Neuronal stem cell (in vitro differentiated cells): ENCODE data around the gene PEDS1. TPM values are rescaled to one million over a fixed set of nuclear protein-coding genes. Genes with fewer than 3 reads are reported as not detected.
"Not testable (repeated sequence)": the region's sequence is repeated elsewhere in the genome, so short reads cannot be mapped to it uniquely, and the experiment has no call there.

Experiments
- DNase-seq: peaks from one replicate; pipeline ENCODE4 v3.0.0-alpha.2; 2013; ENCODE audit warnings: low spot score
- H2AFZ ChIP-seq: one replicate; pipeline ENCODE4 v1.6.1; 2013; ENCODE audit warnings: mild to moderate bottlenecking, low read length, inconsistent platforms
- H2AK5ac ChIP-seq: 2 replicates; pipeline ENCODE4 v1.6.1; 2013; ENCODE audit warnings: low read depth, mild to moderate bottlenecking, inconsistent platforms, low read length, moderate library complexity, mixed read lengths
- H2BK120ac ChIP-seq: 2 replicates; pipeline ENCODE4 v1.6.1; 2013; ENCODE audit warnings: low read depth, mild to moderate bottlenecking, inconsistent platforms, low read length, moderate library complexity, mixed read lengths
- H2BK12ac ChIP-seq: one replicate; pipeline ENCODE4 v1.6.1; 2013; ENCODE audit warnings: low read length, inconsistent platforms
- H2BK15ac ChIP-seq: 2 replicates; pipeline ENCODE4 v1.6.1; 2013; ENCODE audit warnings: mild to moderate bottlenecking, low read length, inconsistent platforms, mixed read lengths
- H2BK5ac ChIP-seq: one replicate; pipeline ENCODE4 v1.6.1; 2013; ENCODE audit warnings: inconsistent platforms, mild to moderate bottlenecking, low read length, moderate library complexity
- H3K14ac ChIP-seq: one replicate; pipeline ENCODE4 v1.6.1; 2013; ENCODE audit warnings: low read length, inconsistent platforms
- H3K18ac ChIP-seq: 2 replicates; pipeline ENCODE4 v1.6.1; 2013; ENCODE audit warnings: low read length, inconsistent platforms
- H3K23ac ChIP-seq: 2 replicates; pipeline ENCODE4 v1.6.1; 2013; ENCODE audit warnings: low read depth, mild to moderate bottlenecking, mixed read lengths, low read length, inconsistent platforms; ENCODE audit not compliant: poor library complexity
- H3K27ac ChIP-seq: replicated peaks from 3 replicates; pipeline ENCODE4 v1.5.1; 2013; ENCODE audit warnings: low read length, inconsistent platforms
- H3K27me3 ChIP-seq, 3 experiments: 2 replicates each; pipeline ENCODE4 v1.6.1; 2013; ENCODE audit warnings: low read length in 3 of 3, mild to moderate bottlenecking in 2 of 3, inconsistent platforms in 1 of 3, low read depth in 1 of 3, mixed read lengths in 1 of 3, moderate library complexity in 1 of 3; ENCODE audit not compliant: control insufficient read depth in 3 of 3, insufficient read depth in 3 of 3
- H3K36me3 ChIP-seq, 2 donors: replicated peaks in 1 of 2; 2 replicates each; pipeline ENCODE4 v1.6.1; 2013; ENCODE audit warnings: low read length in 2 of 2; ENCODE audit not compliant: control insufficient read depth in 2 of 2, insufficient read depth in 2 of 2
- H3K4ac ChIP-seq: 2 replicates; pipeline ENCODE4 v1.6.1; 2013; ENCODE audit warnings: inconsistent platforms, mild to moderate bottlenecking, low read length, moderate library complexity
- H3K4me1 ChIP-seq, 2 donors: 1 replicate in 1 of 2; 2 replicates in 1 of 2; pipeline ENCODE4 v1.6.1; 2013; ENCODE audit warnings: low read length in 2 of 2, low read depth in 1 of 2; ENCODE audit not compliant: control insufficient read depth in 2 of 2, insufficient read depth in 1 of 2
- H3K4me2 ChIP-seq: one replicate; pipeline ENCODE4 v1.6.1; 2013; ENCODE audit warnings: mild to moderate bottlenecking, low read length, inconsistent platforms; ENCODE audit not compliant: insufficient read depth, poor library complexity, severe bottlenecking
- H3K4me3 ChIP-seq, 2 donors: 2 replicates each; pipeline ENCODE4 v1.5.1; 2013; ENCODE audit warnings: low read length in 2 of 2, mild to moderate bottlenecking in 2 of 2, inconsistent platforms in 1 of 2, moderate library complexity in 1 of 2
- H3K79me1 ChIP-seq: one replicate; pipeline ENCODE4 v1.6.1; 2013; ENCODE audit warnings: low read depth, mild to moderate bottlenecking, inconsistent platforms, low read length, moderate library complexity
- H3K9ac ChIP-seq: one replicate; pipeline ENCODE4 v1.6.1; 2013; ENCODE audit warnings: mild to moderate bottlenecking, low read depth, low read length, inconsistent platforms; ENCODE audit not compliant: poor library complexity
- H3K9me3 ChIP-seq, 2 donors: replicated peaks in 1 of 2; 2 replicates each; pipeline versions ENCODE3 to v1.6.1; 2013; ENCODE audit warnings: low read length in 2 of 2, mild to moderate bottlenecking in 2 of 2, inconsistent platforms in 1 of 2, low read depth in 1 of 2, mixed read lengths in 1 of 2, moderate library complexity in 1 of 2; ENCODE audit not compliant: control insufficient read depth in 2 of 2, insufficient read depth in 1 of 2
- H4K8ac ChIP-seq: one replicate; pipeline ENCODE4 v1.6.1; 2013; ENCODE audit warnings: low read depth, mild to moderate bottlenecking, inconsistent platforms, low read length, moderate library complexity
- H4K91ac ChIP-seq: one replicate; pipeline ENCODE4 v1.6.1; 2013; ENCODE audit warnings: low read length, low read depth, mild to moderate bottlenecking, inconsistent platforms; ENCODE audit not compliant: poor library complexity
- WGBS, 2 donors: extraction: QIAGEN DNeasy Blood & Tissue Kit; methylation state at CpG; one replicate each; pipeline ENCODE4 v1.1.7; 2013; ENCODE audit warnings: missing lambda C conversion rate in 2 of 2, mixed read lengths in 1 of 2; ENCODE audit not compliant: insufficient read length in 2 of 2, insufficient replicate concordance in 1 of 2; ENCODE audit errors: extremely low coverage in 2 of 2; 5-methylcytosine and 5-hydroxymethylcytosine counted together
- polyA plus RNA-seq, 2 experiments: library from polyadenylated mRNA; stranded (reverse); fragments of 200-250 nt; gene quantifications; one replicate each; pipeline ENCODE4 v1.2.3, GENCODE V29; 2013

PEDS1 gene
- polyA plus RNA-seq (2013, experiment 1 of 2), result 29.7 TPM
- 29.3 TPM for polyA plus RNA-seq (2013, experiment 2 of 2)

- Histone ChIP-seq H2AFZ (peak within 1 kb of the TSS; percentile 100), H2BK120ac (peak within 1 kb of the TSS; percentile 29), H2BK5ac (no peak within 1 kb of the TSS), H3K9ac (peak within 1 kb of the TSS; percentile 91), H3K27me3 (no peaks in the 10 kb centered on the region), H2BK15ac (peak within 1 kb of the TSS; percentile 84), H2AK5ac (peak within 1 kb of the TSS; percentile 8), H4K91ac (peak within 1 kb of the TSS; percentile 49), H3K79me1 (peaks cover 3% of the 10 kb centered on the region), H3K4ac (no peak within 1 kb of the TSS), H3K23ac (peak within 1 kb of the TSS; percentile 96), H3K9me3 (no peaks in the 10 kb centered on the region), H3K4me2 (peak within 1 kb of the TSS; percentile 82), H3K14ac (peak within 1 kb of the TSS; percentile 97), H3K18ac (peak within 1 kb of the TSS; percentile 97), H3K36me3 (peaks cover 1 to 24% of the 10 kb centered on the region in 2 donors), H3K4me1 (peaks cover 14 to 16% of the 10 kb centered on the region in 2 donors), H3K27ac (peak within 1 kb of the TSS; percentile 68), H4K8ac (no peak within 1 kb of the TSS), H2BK12ac (no peak within 1 kb of the TSS), H3K4me3 (peak within 1 kb of the TSS; percentile 74 to 95)
- no CpG with 5 or more reads among the region's 99 CpGs for WGBS, 2 donors
- DNase-seq, result peak; percentile 84
Observed at GRCh38 chr20:50153500-50154377, at the start of gene PEDS1. Gene PEDS1, minus strand, starts transcription at chr20:50153723. Its CDS starts 86 bp downstream, at chr20:50153637.

GRCh38 chr20:50202677-50203076 lies 49.2 kb upstream of the PEDS1 start:
- H4K8ac ChIP-seq, result no peak overlapping the region
- H3K27me3 ChIP-seq, result peaks cover 0 to 2% (median 0%) of the 10 kb centered on the region in 3 experiments
- H3K14ac ChIP-seq, result no peak overlapping the region
- peaks cover 8 to 9% of the 10 kb centered on the region in 2 donors for H3K9me3 ChIP-seq
- no peak overlapping the region for H2BK15ac ChIP-seq
- no peak overlapping the region for H3K27ac ChIP-seq
- peaks cover 0 to 5% of the 10 kb centered on the region in 2 donors for H3K4me1 ChIP-seq
- no peak overlapping the region for H3K9ac ChIP-seq
- WGBS, 2 donors, result no CpG with 5 or more reads among the region's 5 CpGs
- H2AK5ac ChIP-seq, result no peak overlapping the region
- H2BK12ac ChIP-seq, result no peak overlapping the region
- no peak overlapping the region for H2BK5ac ChIP-seq
- no peak overlapping the region for H4K91ac ChIP-seq
- no peaks in the 10 kb centered on the region for H3K36me3 ChIP-seq
- H3K23ac ChIP-seq, result no peak overlapping the region
- no peak for DNase-seq
- no peaks in the 10 kb centered on the region for H3K79me1 ChIP-seq
- no peak overlapping the region for H3K4ac ChIP-seq
- no peak overlapping the region for H2AFZ ChIP-seq
- H2BK120ac ChIP-seq, result no peak overlapping the region
- H3K4me3 ChIP-seq, result no peak overlapping the region
- no peak overlapping the region for H3K18ac ChIP-seq
- H3K4me2 ChIP-seq, result no peak overlapping the region

DNA sequence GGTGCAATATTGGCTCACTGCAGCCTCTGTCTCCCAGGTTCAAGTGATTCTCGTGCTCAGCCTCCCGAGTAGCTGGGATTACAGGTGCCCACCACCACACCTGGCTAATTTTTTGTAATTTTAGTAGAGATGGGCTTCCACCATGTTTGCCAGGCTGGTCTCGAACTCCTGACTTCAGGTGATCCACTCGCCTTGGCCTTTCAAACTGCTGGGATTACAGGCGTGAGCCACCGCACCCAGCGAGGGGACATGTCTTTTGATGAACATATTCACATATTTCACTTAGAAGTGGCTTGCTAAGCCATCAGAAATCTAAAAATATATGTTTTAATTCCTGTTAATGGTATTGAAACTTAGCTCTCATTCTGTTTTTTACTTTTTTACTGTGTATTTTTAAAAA lies 48.2 kb upstream of the PEDS1 start:
- H3K23ac ChIP-seq, H3K36me3 ChIP-seq, H4K8ac ChIP-seq, H3K4me3 ChIP-seq, H2BK5ac ChIP-seq, H3K4me2 ChIP-seq, H3K27me3 ChIP-seq, H2BK15ac ChIP-seq, H3K18ac ChIP-seq, DNase-seq, H2BK12ac ChIP-seq, H3K9me3 ChIP-seq, H3K4ac ChIP-seq, H3K79me1 ChIP-seq, H2AK5ac ChIP-seq, H3K27ac ChIP-seq, H2BK120ac ChIP-seq, H3K9ac ChIP-seq, H4K91ac ChIP-seq, H2AFZ ChIP-seq, H3K14ac ChIP-seq, H3K4me1 ChIP-seq: not testable (repeated sequence)
- WGBS, 2 donors, result no CpG with 5 or more reads among the region's 7 CpGs

DNA sequence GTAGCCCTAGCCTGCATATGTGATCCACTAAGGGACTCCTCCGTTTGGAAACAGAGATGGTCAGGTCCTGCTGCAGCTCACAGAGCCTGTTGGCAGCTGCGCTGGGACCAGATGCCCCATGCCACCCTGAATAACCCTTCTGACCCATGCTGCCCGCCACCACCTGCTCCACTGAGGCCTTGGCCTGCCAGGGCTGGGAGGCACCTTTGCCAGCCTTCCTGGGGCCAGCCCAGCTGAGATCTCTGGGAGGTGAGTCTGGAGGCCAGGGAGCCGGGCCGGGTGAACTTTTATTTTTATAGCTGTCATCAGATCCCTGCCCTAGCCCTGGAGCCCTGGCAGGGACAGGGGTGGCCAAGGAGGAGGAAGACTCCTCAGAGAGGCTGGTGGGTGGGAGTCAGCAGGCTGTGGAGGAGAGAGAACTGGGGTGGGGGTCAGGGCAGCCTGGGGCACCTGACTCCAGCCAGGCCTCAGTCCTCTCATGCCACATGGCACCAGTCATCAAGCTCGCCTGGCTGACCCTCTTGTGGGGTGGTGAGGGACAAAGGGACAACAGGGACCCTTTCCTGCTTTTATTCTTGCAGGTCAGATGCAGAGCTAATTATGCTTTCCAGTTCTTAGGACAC lies 47.1 kb upstream of the PEDS1 start:
- H2AFZ ChIP-seq, result no peak overlapping the region
- H3K14ac ChIP-seq, result no peak overlapping the region
- H2AK5ac ChIP-seq, result no peak overlapping the region
- no peaks in the 10 kb centered on the region for H3K36me3 ChIP-seq
- peak overlapping the region; percentile 89 for H3K18ac ChIP-seq
- DNase-seq, result no peak
- H3K27me3 ChIP-seq, result no peaks in the 10 kb centered on the region
- peaks cover 8 to 9% of the 10 kb centered on the region in 2 donors for H3K9me3 ChIP-seq
- peak overlapping the region; percentile 32 for H2BK15ac ChIP-seq
- peaks cover 0 to 5% of the 10 kb centered on the region in 2 donors for H3K4me1 ChIP-seq
- H4K8ac ChIP-seq, result peak overlapping the region; percentile 75
- H3K9ac ChIP-seq, result no peak overlapping the region
- no CpG with 5 or more reads among the region's 6 CpGs for WGBS, 2 donors
- no peak overlapping the region for H3K4me3 ChIP-seq
- no peak overlapping the region for H3K23ac ChIP-seq
- no peak overlapping the region for H3K4ac ChIP-seq
- no peak overlapping the region for H3K4me2 ChIP-seq
- H2BK120ac ChIP-seq, result no peak overlapping the region
- no peak overlapping the region for H4K91ac ChIP-seq
- no peak overlapping the region for H3K27ac ChIP-seq
- no peak overlapping the region for H2BK5ac ChIP-seq
- no peak overlapping the region for H2BK12ac ChIP-seq
- no peaks in the 10 kb centered on the region for H3K79me1 ChIP-seq
